HCT116 (cell line): ENCODE measurements around the gene PRKAG3. TPM values are rescaled to one million over a fixed set of nuclear protein-coding genes. Genes with fewer than 3 reads are reported as not detected.

Source experiments
- ATAC-seq: fragments of 200-7000 bp; cut with Tn5 transposase; 2 replicates; pipeline ENCODE4 v1.9.1; 2020; ENCODE audit warnings: mild to moderate bottlenecking, moderate library complexity
- BruUV-seq: library from RNA; stranded (reverse); fragments of 400-500 nt; replicated peaks from 2 replicates; lab custom pipeline; 2021; lab: Mats Ljungman, UMichigan
- CTCF ChIA-PET: fragments of 300-600 bp; sonication (Branson Sonifier 250); formaldehyde crosslinking; loops from one replicate; lab custom pipeline; 2021; ENCODE audit warnings: antibody characterized with exemption; lab: Charles Lee
- POLR2A ChIA-PET: fragments of 300-600, 350-600 bp; sonication (Branson Sonifier 250); formaldehyde crosslinking; loops from one replicate; lab custom pipeline; 2021; ENCODE audit warnings: antibody characterized with exemption; lab: Charles Lee
- RAD21 ChIA-PET, 2 experiments: fragments of 300-600 bp; sonication (Branson Sonifier 250); formaldehyde crosslinking; loops; one replicate each; lab custom pipeline; 2023; ENCODE audit warnings: low total read pairs in 2 of 2; ENCODE audit not compliant: uncharacterized antibody in 2 of 2, unreplicated experiment in 2 of 2, low non-redundant PET in 1 of 2; lab: Charles Lee
- DNase-seq: peaks from one replicate; pipeline ENCODE4 v3.0.0-alpha.2; 2010; ENCODE audit warnings: low read depth, low spot score
- H2AFZ ChIP-seq: fragments of 200-600 bp; shearing (Covaris generic), sonication (generic); 2 replicates; pipeline ENCODE4 v1.6.1; 2017; ENCODE audit warnings: low read depth, mixed run types, mixed read lengths, antibody characterized with exemption, low read length; ENCODE audit not compliant: poor library complexity, severe bottlenecking
- H3K27ac ChIP-seq: 2 replicates; pipeline ENCODE4 v1.5.1; 2012; ENCODE audit warnings: low read depth, low read length
- H3K27me3 ChIP-seq: fragments of 200-600 bp; sonication (generic); 2 replicates; pipeline ENCODE4 v1.6.1; 2016; ENCODE audit warnings: mixed run types, low read length, mixed read lengths; ENCODE audit not compliant: insufficient read depth
- H3K36me3 ChIP-seq, 2 experiments: fragments of 200-500 bp in 1 of 2; fragments of 200-600 bp in 1 of 2; sonication (Bioruptor generic) in 1 of 2; sonication (generic) in 1 of 2; 2 replicates each; pipeline versions ENCODE4 v1.5.1 to v1.6.1; 2014 to 2016; ENCODE audit warnings: low read length in 2 of 2, inconsistent platforms in 1 of 2, mixed read lengths in 1 of 2, mixed run types in 1 of 2; ENCODE audit not compliant: insufficient read depth in 2 of 2, control insufficient read depth in 1 of 2
- H3K4me1 ChIP-seq, 2 experiments: fragments of 200-600 bp in 1 of 2; sonication (generic) in 1 of 2; 2 replicates each; pipeline versions ENCODE4 v1.5.1 to v1.6.1; 2012 to 2017; ENCODE audit warnings: low read length in 2 of 2, inconsistent platforms in 1 of 2, mild to moderate bottlenecking in 1 of 2, mixed read lengths in 1 of 2, mixed run types in 1 of 2, moderate library complexity in 1 of 2; ENCODE audit not compliant: insufficient read depth in 2 of 2, control insufficient read depth in 1 of 2
- H3K4me2 ChIP-seq: fragments of 200-600 bp; sonication (generic); 2 replicates; pipeline ENCODE4 v1.6.1; 2017; ENCODE audit warnings: mixed run types, low read length, mixed read lengths
- H3K4me3 ChIP-seq, 2 experiments: fragments of 200-600 bp in 1 of 2; sonication (generic) in 1 of 2; replicated peaks in 1 of 2; 2 replicates each; pipeline ENCODE4 v1.5.1; 2011 to 2016; ENCODE audit warnings: low read length in 2 of 2, control low read depth in 1 of 2, low read depth in 1 of 2, mild to moderate bottlenecking in 1 of 2, mixed read lengths in 1 of 2, mixed run types in 1 of 2
- H3K79me2 ChIP-seq: fragments of 200-600 bp; sonication (generic); 2 replicates; pipeline ENCODE4 v1.6.1; 2017; ENCODE audit warnings: mild to moderate bottlenecking, mixed run types, low read length, moderate library complexity, mixed read lengths; ENCODE audit not compliant: insufficient read depth
- H3K9ac ChIP-seq: fragments of 200-600 bp; sonication (generic); 2 replicates; pipeline ENCODE4 v1.6.1; 2016; ENCODE audit warnings: low read length, mixed read lengths
- H3K9me2 ChIP-seq: fragments of 200-600 bp; sonication (generic), shearing (Covaris generic); 2 replicates; pipeline ENCODE4 v1.6.1; 2017; ENCODE audit warnings: mixed run types, mild to moderate bottlenecking, moderate library complexity; ENCODE audit not compliant: insufficient read depth
- H3K9me3 ChIP-seq, 2 experiments: fragments of 200-500 bp in 1 of 2; fragments of 200-600 bp in 1 of 2; sonication (Bioruptor generic) in 1 of 2; sonication (generic) in 1 of 2; 2 replicates each; pipeline ENCODE4 v1.6.1; 2014 to 2017; ENCODE audit warnings: low read length in 2 of 2, mixed read lengths in 2 of 2, inconsistent platforms in 1 of 2, low read depth in 1 of 2, mild to moderate bottlenecking in 1 of 2, mixed run types in 1 of 2, moderate library complexity in 1 of 2; ENCODE audit not compliant: control insufficient read depth in 1 of 2, insufficient read depth in 1 of 2
- H4K20me1 ChIP-seq: fragments of 200-600 bp; sonication (generic), shearing (Covaris generic); 2 replicates; pipeline ENCODE4 v1.6.1; 2017; ENCODE audit warnings: mixed run types, mild to moderate bottlenecking, moderate library complexity; ENCODE audit not compliant: insufficient read depth
- CBX3 ChIP-seq: IDR thresholded peaks from 2 replicates; pipeline ENCODE4 v1.6.1; 2012; ENCODE audit warnings: low read depth
- EZH2phosphoT487 ChIP-seq: fragments of 200-600 bp; IDR thresholded peaks from 2 replicates; pipeline ENCODE4 v1.6.1; 2018; ENCODE audit warnings: antibody characterized with exemption, borderline replicate concordance
- POLR2A ChIP-seq: IDR thresholded peaks from 2 replicates; pipeline ENCODE4 v1.7.0; 2011; ENCODE audit warnings: borderline replicate concordance; ENCODE audit not compliant: insufficient read depth, insufficient read length; ENCODE audit errors: extremely low read depth
- RAD21 ChIP-seq: IDR thresholded peaks from 2 replicates; pipeline ENCODE4 v1.6.1; 2012; ENCODE audit warnings: low read depth, mild to moderate bottlenecking
- SIN3A ChIP-seq: IDR thresholded peaks from 2 replicates; pipeline ENCODE4 v1.6.1; 2012; ENCODE audit warnings: low read depth
- intact Hi-C: fragments of 100-400 bp; cut with micrococcal nuclease; formaldehyde crosslinking; loops from 2 replicates; pipeline ENCODE4 v1.10.0; 2022
- total RNA-seq: library from RNA; stranded (reverse); gene quantifications from one replicate; pipeline ENCODE4 v1.2.1, GENCODE V29; 2021; ENCODE audit not compliant: unreplicated experiment
- TF ChIP-seq, protein P1 (sequence below): IDR thresholded peaks from 2 replicates; pipeline ENCODE4 v1.6.1; 2011; ENCODE audit warnings: mild to moderate bottlenecking, low read length, moderate library complexity; ENCODE audit not compliant: insufficient replicate concordance; ENCODE audit errors: extremely low read depth
- TF ChIP-seq, protein P2 (sequence below): IDR thresholded peaks from 2 replicates; pipeline ENCODE4 v1.6.1; 2012; ENCODE audit warnings: low read depth
- TF ChIP-seq, protein P3 (sequence below): IDR thresholded peaks from 2 replicates; pipeline ENCODE4 v1.6.1; 2012

Gene PRKAG3
- total RNA-seq, 1 experiment from 2014 or later: not detected

DNA sequence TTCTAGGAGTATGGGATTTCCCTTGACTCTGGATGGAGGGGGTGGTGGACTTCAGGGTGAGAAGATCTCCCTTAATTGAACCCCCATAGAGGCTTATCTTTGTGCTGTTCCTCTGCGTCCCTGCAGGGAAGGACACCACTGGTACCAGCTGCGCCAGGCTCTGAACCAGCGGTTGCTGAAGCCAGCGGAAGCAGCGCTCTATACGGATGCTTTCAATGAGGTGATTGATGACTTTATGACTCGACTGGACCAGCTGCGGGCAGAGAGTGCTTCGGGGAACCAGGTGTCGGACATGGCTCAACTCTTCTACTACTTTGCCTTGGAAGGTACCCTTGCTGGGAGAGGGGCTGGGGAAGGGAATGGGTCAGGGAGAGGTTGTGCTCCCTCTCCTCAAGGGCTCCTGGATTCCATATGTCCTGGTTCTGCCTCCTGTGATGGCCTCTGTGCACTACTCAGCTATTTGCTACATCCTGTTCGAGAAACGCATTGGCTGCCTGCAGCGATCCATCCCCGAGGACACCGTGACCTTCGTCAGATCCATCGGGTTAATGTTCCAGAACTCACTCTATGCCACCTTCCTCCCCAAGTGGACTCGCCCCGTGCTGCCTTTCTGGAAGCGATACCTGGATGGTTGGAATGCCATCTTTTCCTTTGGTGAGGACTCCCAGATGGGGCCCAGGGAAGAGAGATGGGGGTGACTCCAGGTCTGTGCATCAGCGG lies 19.3 kb downstream of the PRKAG3 start:
- RAD21 ChIA-PET: no interaction called here
- POLR2A ChIA-PET: no interaction called here
- DNase-seq: no peak
- H3K27ac ChIP-seq: no peak overlapping the region
- no peak overlapping the region for H3K4me3 ChIP-seq
- H3K9me3 ChIP-seq: no peaks in the 10 kb centered on the region
- no peak overlapping the region for H3K4me2 ChIP-seq
- intact Hi-C loops: no loop called here
- no TSS peak for BruUV-seq
- no peaks in the 10 kb centered on the region for H3K9me2 ChIP-seq
- no peak overlapping the region for H3K9ac ChIP-seq
- H4K20me1 ChIP-seq: no peaks in the 10 kb centered on the region
- H3K27me3 ChIP-seq: no peaks in the 10 kb centered on the region
- H3K79me2 ChIP-seq: no peaks in the 10 kb centered on the region
- TF ChIP-seq, protein P1, sequence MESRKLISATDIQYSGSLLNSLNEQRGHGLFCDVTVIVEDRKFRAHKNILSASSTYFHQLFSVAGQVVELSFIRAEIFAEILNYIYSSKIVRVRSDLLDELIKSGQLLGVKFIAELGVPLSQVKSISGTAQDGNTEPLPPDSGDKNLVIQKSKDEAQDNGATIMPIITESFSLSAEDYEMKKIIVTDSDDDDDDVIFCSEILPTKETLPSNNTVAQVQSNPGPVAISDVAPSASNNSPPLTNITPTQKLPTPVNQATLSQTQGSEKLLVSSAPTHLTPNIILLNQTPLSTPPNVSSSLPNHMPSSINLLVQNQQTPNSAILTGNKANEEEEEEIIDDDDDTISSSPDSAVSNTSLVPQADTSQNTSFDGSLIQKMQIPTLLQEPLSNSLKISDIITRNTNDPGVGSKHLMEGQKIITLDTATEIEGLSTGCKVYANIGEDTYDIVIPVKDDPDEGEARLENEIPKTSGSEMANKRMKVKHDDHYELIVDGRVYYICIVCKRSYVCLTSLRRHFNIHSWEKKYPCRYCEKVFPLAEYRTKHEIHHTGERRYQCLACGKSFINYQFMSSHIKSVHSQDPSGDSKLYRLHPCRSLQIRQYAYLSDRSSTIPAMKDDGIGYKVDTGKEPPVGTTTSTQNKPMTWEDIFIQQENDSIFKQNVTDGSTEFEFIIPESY: no peak
- no peak for TF ChIP-seq POLR2A
- H2AFZ ChIP-seq: no peak overlapping the region
- H3K4me1 ChIP-seq: no peaks in the 10 kb centered on the region
- ATAC-seq: no peak
- CTCF ChIA-PET: no interaction called here
- H3K36me3 ChIP-seq: no peaks in the 10 kb centered on the region

DNA sequence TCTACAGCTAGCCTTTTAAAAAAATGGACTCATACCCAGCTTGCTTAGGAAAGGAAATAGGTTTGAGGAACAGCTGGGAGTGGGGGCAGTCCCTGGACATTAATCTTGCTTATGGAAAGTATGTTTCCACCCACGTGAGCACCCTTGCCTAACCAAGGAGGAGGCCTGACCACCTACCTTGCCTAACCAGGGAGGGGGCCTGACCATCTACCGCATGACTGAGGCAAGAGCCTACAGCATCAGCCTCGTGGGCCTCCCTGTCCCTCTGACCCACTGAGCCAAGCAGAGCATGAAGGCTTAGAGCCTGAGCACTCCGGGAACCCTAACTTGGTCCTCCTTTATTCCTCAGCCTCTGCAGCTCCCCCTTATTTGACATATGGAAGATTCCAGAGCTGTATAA lies 20.2 kb downstream of the PRKAG3 start:
- CTCF ChIA-PET: no interaction called here
- H3K9ac ChIP-seq: no peak overlapping the region
- H3K27me3 ChIP-seq: no peaks in the 10 kb centered on the region
- BruUV-seq: no TSS peak
- TF ChIP-seq SIN3A (no peak), RAD21 (no peak), POLR2A (no peak), CBX3 (no peak), EZH2phosphoT487 (no peak)
- TF ChIP-seq, protein P2, sequence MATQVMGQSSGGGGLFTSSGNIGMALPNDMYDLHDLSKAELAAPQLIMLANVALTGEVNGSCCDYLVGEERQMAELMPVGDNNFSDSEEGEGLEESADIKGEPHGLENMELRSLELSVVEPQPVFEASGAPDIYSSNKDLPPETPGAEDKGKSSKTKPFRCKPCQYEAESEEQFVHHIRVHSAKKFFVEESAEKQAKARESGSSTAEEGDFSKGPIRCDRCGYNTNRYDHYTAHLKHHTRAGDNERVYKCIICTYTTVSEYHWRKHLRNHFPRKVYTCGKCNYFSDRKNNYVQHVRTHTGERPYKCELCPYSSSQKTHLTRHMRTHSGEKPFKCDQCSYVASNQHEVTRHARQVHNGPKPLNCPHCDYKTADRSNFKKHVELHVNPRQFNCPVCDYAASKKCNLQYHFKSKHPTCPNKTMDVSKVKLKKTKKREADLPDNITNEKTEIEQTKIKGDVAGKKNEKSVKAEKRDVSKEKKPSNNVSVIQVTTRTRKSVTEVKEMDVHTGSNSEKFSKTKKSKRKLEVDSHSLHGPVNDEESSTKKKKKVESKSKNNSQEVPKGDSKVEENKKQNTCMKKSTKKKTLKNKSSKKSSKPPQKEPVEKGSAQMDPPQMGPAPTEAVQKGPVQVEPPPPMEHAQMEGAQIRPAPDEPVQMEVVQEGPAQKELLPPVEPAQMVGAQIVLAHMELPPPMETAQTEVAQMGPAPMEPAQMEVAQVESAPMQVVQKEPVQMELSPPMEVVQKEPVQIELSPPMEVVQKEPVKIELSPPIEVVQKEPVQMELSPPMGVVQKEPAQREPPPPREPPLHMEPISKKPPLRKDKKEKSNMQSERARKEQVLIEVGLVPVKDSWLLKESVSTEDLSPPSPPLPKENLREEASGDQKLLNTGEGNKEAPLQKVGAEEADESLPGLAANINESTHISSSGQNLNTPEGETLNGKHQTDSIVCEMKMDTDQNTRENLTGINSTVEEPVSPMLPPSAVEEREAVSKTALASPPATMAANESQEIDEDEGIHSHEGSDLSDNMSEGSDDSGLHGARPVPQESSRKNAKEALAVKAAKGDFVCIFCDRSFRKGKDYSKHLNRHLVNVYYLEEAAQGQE: no peak
- TF ChIP-seq, protein P1: no peak
- TF ChIP-seq, protein P3, sequence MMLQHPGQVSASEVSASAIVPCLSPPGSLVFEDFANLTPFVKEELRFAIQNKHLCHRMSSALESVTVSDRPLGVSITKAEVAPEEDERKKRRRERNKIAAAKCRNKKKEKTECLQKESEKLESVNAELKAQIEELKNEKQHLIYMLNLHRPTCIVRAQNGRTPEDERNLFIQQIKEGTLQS: no peak
- H3K79me2 ChIP-seq: no peaks in the 10 kb centered on the region
- RAD21 ChIA-PET: no interaction called here
- POLR2A ChIA-PET: no interaction called here
- H3K4me1 ChIP-seq: no peaks in the 10 kb centered on the region
- H3K9me3 ChIP-seq: no peaks in the 10 kb centered on the region
- H3K27ac ChIP-seq: no peak overlapping the region
- intact Hi-C loops: no loop called here
- H3K4me3 ChIP-seq: no peak overlapping the region
- no peaks in the 10 kb centered on the region for H4K20me1 ChIP-seq
- no peak for ATAC-seq
- no peak overlapping the region for H3K4me2 ChIP-seq
- H3K9me2 ChIP-seq: no peaks in the 10 kb centered on the region
- H3K36me3 ChIP-seq: no peaks in the 10 kb centered on the region
- no peak overlapping the region for H2AFZ ChIP-seq
- no peak for DNase-seq
